Mucosa of descending colon (tissue), 3 donors: ENCODE results near the gene MAZ. TPM values are rescaled to one million over a fixed set of nuclear protein-coding genes. Genes with fewer than 3 reads are reported as not detected.

Experiments used
- ATAC-seq: fragments of 200-7000 bp; cut with Tn5 transposase; one replicate; pipeline ENCODE4 v1.9.1; 2020; ENCODE audit warnings: mild to moderate bottlenecking, moderate library complexity
- DNase-seq, 3 donors: peaks; one replicate each; pipeline ENCODE4 v3.0.0-alpha.2; 2020
- H3K36me3 ChIP-seq: fragments of 200-600 bp; one replicate; pipeline ENCODE4 v1.8.0; 2021; ENCODE audit warnings: low read depth, mild to moderate bottlenecking
- H3K4me1 ChIP-seq: fragments of 200-600 bp; one replicate; pipeline ENCODE4 v1.8.0; 2021; ENCODE audit warnings: low read depth, mild to moderate bottlenecking
- H3K4me3 ChIP-seq: fragments of 200-600 bp; one replicate; pipeline ENCODE4 v1.8.0; 2021; ENCODE audit warnings: mild to moderate bottlenecking
- H3K9me3 ChIP-seq: fragments of 200-600 bp; one replicate; pipeline ENCODE4 v1.8.0; 2021; ENCODE audit warnings: mild to moderate bottlenecking
- CTCF ChIP-seq: fragments of 200-600 bp; IDR thresholded peaks from one replicate; pipeline ENCODE4 v1.8.0; 2022; ENCODE audit warnings: antibody characterized with exemption, mild to moderate bottlenecking
- intact Hi-C, 2 donors: fragments of 100-400 bp; cut with DNase I in 1 of 2; cut with micrococcal nuclease in 1 of 2; formaldehyde crosslinking; loops; one replicate each; pipeline versions ENCODE4 v1.11.0 to v1.11.1; 2022; cut with DNase I, micrococcal nuclease
- total RNA-seq, 3 donors: library from RNA; stranded (reverse); fragmentation: NEBNext Ultra II Directional in 2 of 3; extraction: Animal tissue kit (Norgen Biotek cat#: 25700) in 2 of 3; gene quantifications; one replicate each; pipeline versions ENCODE4 v1.2.1 to v1.2.4, GENCODE V29; 2021 to 2023
- donor health status: DM: no; HTN: no; CAD: no; lungs with moderate emphysema.
- donor health status: DM: no; HTN: no; CAD: no.
- donor health status: DM: no; HTN: yes; CAD: no.

The MAZ gene
- total RNA-seq, 3 donors from 2014 or later, result 224 to 415 (median 225) TPM

DNA sequence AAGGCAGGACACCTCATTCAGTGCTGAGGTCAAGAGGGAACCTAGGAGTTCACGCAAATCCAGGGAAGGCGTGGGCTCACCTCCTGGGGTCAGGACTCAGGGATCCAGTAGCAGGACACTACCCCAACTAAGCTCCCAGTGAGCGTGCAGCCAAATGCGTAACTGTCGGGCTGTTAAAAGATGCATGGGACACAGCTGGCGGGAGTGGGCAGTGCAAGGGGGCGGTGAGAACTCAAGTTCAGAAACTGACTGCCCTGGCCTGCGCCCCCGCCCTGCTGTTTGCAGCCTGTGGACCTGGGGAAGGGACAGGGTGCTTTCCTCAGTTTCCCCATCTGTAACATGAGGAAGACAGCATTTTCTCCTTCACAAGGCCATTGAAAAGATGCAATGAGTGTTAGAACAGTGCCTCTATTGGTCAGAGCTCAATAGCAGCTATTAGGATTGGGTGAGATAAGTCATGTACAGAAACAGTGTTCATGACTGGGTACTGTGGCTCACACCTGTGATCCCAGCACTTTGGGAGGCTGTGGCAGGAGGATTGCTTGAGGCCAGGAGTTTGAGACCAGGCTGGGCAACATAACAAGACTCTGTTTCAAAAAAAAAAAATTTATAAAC is 36.5 kb downstream of the MAZ start:
- Histone ChIP-seq H3K4me3 (no peak overlapping the region), H3K9me3 (no peaks in the 10 kb centered on the region), H3K4me1 (no peaks in the 10 kb centered on the region), H3K36me3 (peaks cover 42% of the 10 kb centered on the region)
- intact Hi-C loops, result no loop called here
- TF ChIP-seq CTCF, result no peak
- ATAC-seq (no peak), DNase-seq (no peak)

DNA sequence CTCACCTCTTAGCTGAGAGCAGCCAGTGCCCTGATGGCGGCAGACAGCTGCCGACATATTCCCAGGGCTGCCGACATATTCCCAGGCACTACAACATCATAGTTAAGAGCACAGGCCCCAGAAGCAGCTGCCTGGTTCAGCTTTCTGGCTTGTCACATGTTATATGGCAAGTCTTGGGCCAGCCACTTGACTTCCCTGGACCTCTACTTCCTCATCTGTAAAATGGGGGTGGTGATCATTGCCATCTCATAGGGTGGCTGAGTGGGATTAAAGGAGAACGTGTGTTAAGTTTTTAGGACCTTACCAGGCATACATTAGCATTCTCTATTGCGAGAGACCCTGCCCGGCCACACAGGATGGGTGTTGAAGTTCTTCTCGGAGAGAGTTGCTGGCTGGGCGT is 37.6 kb downstream of the MAZ start:
- peaks cover 40% of the 10 kb centered on the region for H3K36me3 ChIP-seq
- intact Hi-C loops, result no loop called here
- TF ChIP-seq CTCF, result no peak
- DNase-seq (no peak), ATAC-seq (no peak)
- H3K4me3 ChIP-seq, result no peak overlapping the region
- H3K4me1 ChIP-seq, result no peaks in the 10 kb centered on the region
- H3K9me3 ChIP-seq, result no peaks in the 10 kb centered on the region

- intact Hi-C loops, result no loop called here
- H3K9me3 ChIP-seq, result no peaks in the 10 kb centered on the region
- ATAC-seq, result no peak
- no peak for TF ChIP-seq CTCF
- H3K36me3 ChIP-seq, result peaks cover 36% of the 10 kb centered on the region
- H3K4me1 ChIP-seq, result no peaks in the 10 kb centered on the region
- no peak for DNase-seq
- no peak overlapping the region for H3K4me3 ChIP-seq
These were observed 38.4 kb downstream of the MAZ start for GRCh38 chr16:29844575-29845331.

DNA sequence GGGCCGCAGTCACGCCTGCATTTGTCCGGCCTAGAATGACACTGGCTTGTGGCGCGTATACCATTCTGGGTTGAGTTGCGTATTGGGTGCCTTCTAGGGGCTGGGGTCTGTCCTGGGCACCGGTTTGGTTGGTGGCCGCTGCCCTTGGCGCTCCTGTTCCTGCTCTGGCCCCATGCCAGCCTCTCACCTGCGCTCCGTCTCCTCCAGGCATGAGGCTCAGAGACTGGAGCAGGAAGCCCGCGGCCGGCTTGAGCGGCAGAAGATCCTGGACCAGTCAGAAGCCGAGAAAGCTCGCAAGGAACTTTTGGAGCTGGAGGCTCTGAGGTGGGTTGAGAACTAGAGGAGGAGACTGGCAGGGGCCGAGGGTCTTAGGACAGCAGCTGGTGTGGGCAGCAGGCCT is 39.3 kb downstream of the MAZ start:
- H3K4me3 ChIP-seq, result no peak overlapping the region
- H3K4me1 ChIP-seq, result no peaks in the 10 kb centered on the region
- H3K36me3 ChIP-seq, result peaks cover 36% of the 10 kb centered on the region
- ATAC-seq, result no peak
- intact Hi-C loops, result no loop called here
- no peak for TF ChIP-seq CTCF
- no peaks in the 10 kb centered on the region for H3K9me3 ChIP-seq
- no peak for DNase-seq

- TF ChIP-seq CTCF, result peak; percentile 95
- no peaks in the 10 kb centered on the region for H3K4me1 ChIP-seq
- ATAC-seq, result peak; percentile 92
- peak; percentile 82 to 89 (median 86) for DNase-seq
- no peak overlapping the region for H3K4me3 ChIP-seq
- no peaks in the 10 kb centered on the region for H3K9me3 ChIP-seq
- H3K36me3 ChIP-seq, result peaks cover 23% of the 10 kb centered on the region
- intact Hi-C loops, result no loop called here
These were observed 42.3 kb downstream of the MAZ start for GRCh38 chr16:29848420-29849297.
